HepG2 (cell line): ENCODE data around the gene LRRC45. TPM values are rescaled to one million over a fixed set of nuclear protein-coding genes. Genes with fewer than 3 reads are reported as not detected.

Experiments used
- ADNP ChIP-seq: sonication (generic); formaldehyde crosslinking; IDR thresholded peaks from 2 replicates; pipeline ENCODE4 v1.4.0; 2020; ENCODE audit warnings: missing genetic modification reagents
- CHCHD3 ChIP-seq: sonication (generic); formaldehyde crosslinking; IDR thresholded peaks from 2 replicates; pipeline ENCODE4 v1.8.0; 2022; ENCODE audit warnings: mild to moderate bottlenecking, missing genetic modification reagents, moderate library complexity
- DNMT1 ChIP-seq: sonication (generic); formaldehyde crosslinking; IDR thresholded peaks from 2 replicates; pipeline ENCODE4 v1.5.1; 2020; ENCODE audit warnings: mild to moderate bottlenecking, missing genetic modification reagents
- DNMT3B ChIP-seq: conservative IDR thresholded peaks from 2 replicates; pipeline ENCODE4 v1.6.1; 2016; ENCODE audit warnings: missing biosample characterization, control low read depth
- ELF3 ChIP-seq: IDR thresholded peaks from 2 replicates; pipeline ENCODE4 v1.6.1; 2016; ENCODE audit warnings: missing genetic modification reagents, missing compliant biosample characterization
- FOXJ3 ChIP-seq: sonication (generic); formaldehyde crosslinking; IDR thresholded peaks from 2 replicates; pipeline ENCODE4 v1.4.0; 2020; ENCODE audit warnings: missing genetic modification reagents, mild to moderate bottlenecking, borderline replicate concordance
- GZF1 ChIP-seq: sonication (generic); formaldehyde crosslinking; IDR thresholded peaks from 2 replicates; pipeline ENCODE4 v1.5.1; 2020; ENCODE audit warnings: mild to moderate bottlenecking, missing genetic modification reagents
- KDM3A ChIP-seq: IDR thresholded peaks from 2 replicates; pipeline ENCODE4 v1.6.1; 2018; ENCODE audit warnings: low read depth, missing compliant biosample characterization
- NFRKB ChIP-seq: fragments of 450-650 bp; IDR thresholded peaks from 2 replicates; pipeline ENCODE4 v1.6.1; 2017
- NKX3-1 ChIP-seq: sonication (generic); formaldehyde crosslinking; IDR thresholded peaks from 2 replicates; pipeline ENCODE4 v1.5.0; 2020; ENCODE audit warnings: missing genetic modification reagents
- PCBP2 ChIP-seq: fragments of 200-400 bp; formaldehyde crosslinking; optimal IDR thresholded peaks from 2 replicates; pipeline ENCODE3; 2018; ENCODE audit warnings: low read length, low read depth; ENCODE audit not compliant: poor library complexity, severe bottlenecking
- PRDM10 ChIP-seq: sonication (generic); formaldehyde crosslinking; IDR thresholded peaks from 2 replicates; pipeline ENCODE4 v1.4.0; 2020; ENCODE audit warnings: low read depth, missing genetic modification reagents
- PRDM4 ChIP-seq: sonication (generic); formaldehyde crosslinking; IDR thresholded peaks from 2 replicates; pipeline ENCODE4 v1.9.0; 2021; ENCODE audit warnings: missing genetic modification reagents, borderline replicate concordance
- RFX5 ChIP-seq: IDR thresholded peaks from 2 replicates; pipeline ENCODE4 v1.6.1; 2011; ENCODE audit warnings: low read depth, low read length, improper control_type of control experiment
- SP1 ChIP-seq, 2 experiments: fragments of 450-650 bp in 1 of 2; sonication (generic) in 1 of 2; formaldehyde crosslinking in 1 of 2; IDR thresholded peaks; 2 replicates each; pipeline versions ENCODE4 v1.4.0 to v1.6.1; 2016 to 2020; ENCODE audit warnings: missing genetic modification reagents in 1 of 2
- THAP9 ChIP-seq: sonication (generic); formaldehyde crosslinking; IDR thresholded peaks from 2 replicates; pipeline ENCODE4; 2020; ENCODE audit warnings: missing genetic modification reagents, mild to moderate bottlenecking, borderline replicate concordance
- ZMYM4 ChIP-seq: sonication (generic); formaldehyde crosslinking; IDR thresholded peaks from 2 replicates; pipeline ENCODE4 v1.8.1; 2023; ENCODE audit warnings: mild to moderate bottlenecking, missing genetic modification reagents
- ZNF124 ChIP-seq: sonication (generic); formaldehyde crosslinking; IDR thresholded peaks from 2 replicates; pipeline ENCODE4 v1.4.0; 2020; ENCODE audit warnings: missing genetic modification reagents
- ZNF17 ChIP-seq: sonication (generic); formaldehyde crosslinking; IDR thresholded peaks from 2 replicates; pipeline ENCODE4 v1.5.0; 2020; ENCODE audit warnings: mild to moderate bottlenecking, missing genetic modification reagents
- ZNF788 ChIP-seq: sonication (generic); formaldehyde crosslinking; IDR thresholded peaks from 2 replicates; pipeline ENCODE4 v1.5.0; 2020; ENCODE audit warnings: mild to moderate bottlenecking, missing genetic modification reagents, borderline replicate concordance
- polyA plus RNA-seq, 8 experiments: library from polyadenylated mRNA; depleted of rRNA in 3 of 8; stranded (reverse) in 7 of 8; unstranded in 1 of 8; fragments of >200 nt; fragmentation: Illumina TruSeq in 4 of 8; extraction: Trizol in 4 of 8; gene quantifications; 2 replicates each; pipeline versions ENCODE4 v1.2.1 to v1.2.3, GENCODE V29; 2011 to 2016; ENCODE audit warnings: low read depth in 4 of 8, missing spikeins in 1 of 8, mixed read lengths in 1 of 8; ENCODE audit not compliant: insufficient read depth in 1 of 8
- total RNA-seq, 5 experiments: library from RNA; depleted of rRNA; stranded (reverse); fragments of >200 nt; fragmentation: Illumina TruSeq; extraction: Trizol; gene quantifications; 2 replicates each; pipeline ENCODE4 v1.2.3, GENCODE V29; 2016; ENCODE audit warnings: low read depth in 1 of 5
- TF ChIP-seq, protein P1 (sequence below): sonication (generic); formaldehyde crosslinking; conservative IDR thresholded peaks from 2 replicates; pipeline ENCODE4 v1.5.0; 2020; ENCODE audit warnings: missing genetic modification reagents

The LRRC45 gene
- total and polyA plus RNA-seq, 2 of the 13 experiments (the other 11 are each of a cell fraction or from before 2014, with no cell fraction given) = 11.6 to 48.1 TPM

DNA sequence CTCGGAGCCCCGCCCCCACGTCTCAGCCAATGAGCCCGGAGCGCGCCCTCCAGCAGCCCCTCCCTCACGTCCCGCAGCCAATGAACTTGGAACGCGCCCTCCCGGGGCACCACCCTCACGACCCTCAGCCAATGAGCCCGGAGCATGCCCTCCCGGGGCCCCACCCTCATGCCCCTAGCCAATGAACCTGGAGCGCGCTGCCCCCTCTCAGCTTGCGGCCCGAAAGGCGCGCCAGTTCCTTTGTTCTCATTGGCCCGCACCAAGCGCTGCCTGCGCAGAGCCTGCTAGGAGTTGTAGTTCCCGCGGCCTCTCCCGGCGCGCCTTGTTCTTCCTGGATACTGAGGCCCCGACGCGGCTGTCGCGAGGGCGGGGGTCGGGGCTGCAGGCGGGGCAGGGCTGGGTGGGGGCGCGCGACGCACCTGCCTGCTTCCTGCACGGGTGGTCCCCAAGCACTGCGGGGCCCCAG is at the start of gene LRRC45 (continued):
- TF ChIP-seq ZNF788 (CRISPR knock-in tag) = no peak
- no peak for TF ChIP-seq CHCHD3
- TF ChIP-seq ZMYM4 = no peak
- no peak for TF ChIP-seq ZNF124 (CRISPR knock-in tag)
- peak; percentile 95 for TF ChIP-seq SP1 (IDR thresholded peaks at IDR 0.05)
- TF ChIP-seq SP1 (CRISPR knock-in tag; IDR thresholded peaks at IDR 0.05) = peak; percentile 98
- no peak for TF ChIP-seq PRDM10 (CRISPR knock-in tag)
- TF ChIP-seq NKX3-1 = no peak
- TF ChIP-seq, protein P1, sequence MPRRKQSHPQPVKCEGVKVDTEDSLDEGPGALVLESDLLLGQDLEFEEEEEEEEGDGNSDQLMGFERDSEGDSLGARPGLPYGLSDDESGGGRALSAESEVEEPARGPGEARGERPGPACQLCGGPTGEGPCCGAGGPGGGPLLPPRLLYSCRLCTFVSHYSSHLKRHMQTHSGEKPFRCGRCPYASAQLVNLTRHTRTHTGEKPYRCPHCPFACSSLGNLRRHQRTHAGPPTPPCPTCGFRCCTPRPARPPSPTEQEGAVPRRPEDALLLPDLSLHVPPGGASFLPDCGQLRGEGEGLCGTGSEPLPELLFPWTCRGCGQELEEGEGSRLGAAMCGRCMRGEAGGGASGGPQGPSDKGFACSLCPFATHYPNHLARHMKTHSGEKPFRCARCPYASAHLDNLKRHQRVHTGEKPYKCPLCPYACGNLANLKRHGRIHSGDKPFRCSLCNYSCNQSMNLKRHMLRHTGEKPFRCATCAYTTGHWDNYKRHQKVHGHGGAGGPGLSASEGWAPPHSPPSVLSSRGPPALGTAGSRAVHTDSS (CRISPR knock-in tag) = no peak
- no peak for TF ChIP-seq GZF1 (CRISPR knock-in tag)
- TF ChIP-seq DNMT3B = no peak
- TF ChIP-seq KDM3A (CRISPR knock-in tag) = no peak
- no peak for TF ChIP-seq NFRKB
- peak; percentile 60; the same call in 1 of the 2 replicates for TF ChIP-seq ELF3
- no peak for TF ChIP-seq ZNF17
- no peak for TF ChIP-seq DNMT1 (CRISPR knock-in tag)
- 0 out of 2 replicates have a peak, but pooled peaks have one; percentile 11 for TF ChIP-seq THAP9 (CRISPR knock-in tag)
- TF ChIP-seq FOXJ3 = no peak
- TF ChIP-seq ADNP (CRISPR knock-in tag) = no peak
- TF ChIP-seq RFX5 = peak; percentile 73
- no peak for TF ChIP-seq PCBP2
- TF ChIP-seq PRDM4 = no peak
